ENCODE data around the gene IL13RA1. TPM values are rescaled to one million over a fixed set of nuclear protein-coding genes. Genes with fewer than 3 reads are reported as not detected.

Gene IL13RA1
- total and polyA plus RNA-seq, 7 donors = 16.9 to 56.1 (median 32.8) TPM

GRCh38 chrX:118824173-118824730, 96.8 kb downstream of the IL13RA1 start:
- DNase-seq = no peak
- peaks cover 0 to 46% (median 14%) of the 10 kb centered on the region in 3 donors for H3K27me3 ChIP-seq (ENCODE audit: insufficient read depth in 3 of 3, low read length in 2 of 3)

GRCh38 chrX:118825227-118825626, 97.8 kb downstream of the IL13RA1 start:
- Histone ChIP-seq H3K36me3 (ENCODE audit: insufficient read depth in 1 of 2, low read depth in 1 of 2) (no peaks in the 10 kb centered on the region), H3K4me3 (no peak overlapping the region), H3K4me1 (no peaks in the 10 kb centered on the region), H3K9me3 (no peaks in the 10 kb centered on the region), H3K27me3 (ENCODE audit: insufficient read depth in 3 of 3, low read length in 2 of 3) (peaks cover 0 to 46% (median 14%) of the 10 kb centered on the region in 3 donors), H3K27ac (no peak overlapping the region)
- DNase-seq = no peak
- no peak for ATAC-seq
- WGBS, 3 donors = 5 to 28% (median 11%) methylated on average over 16 of the region's 16 CpGs
- intact Hi-C loops (cut with DNase I) = no loop called here
- no peak for TF ChIP-seq CTCF (IDR thresholded peaks at IDR 0.05)

More at GRCh38 chrX:118824173-118824730, 96.8 kb downstream of the IL13RA1 start:
- Histone ChIP-seq H3K4me1 (no peaks in the 10 kb centered on the region), H3K9me3 (no peaks in the 10 kb centered on the region), H3K36me3 (ENCODE audit: insufficient read depth in 1 of 2, low read depth in 1 of 2) (no peaks in the 10 kb centered on the region), H3K27ac (no peak overlapping the region), H3K4me3 (peak overlapping the region; percentile 45)
- ATAC-seq = no peak
- TF ChIP-seq CTCF (IDR thresholded peaks at IDR 0.05) = no peak
- 3 to 34% (median 5%) methylated on average over 9 to 22 of the region's 22 CpGs for WGBS, 3 donors
- intact Hi-C loops (cut with DNase I) = no loop called here

- 3 to 24% (median 4%) methylated on average over 22 to 50 of the region's 50 CpGs for WGBS, 3 donors
- Histone ChIP-seq H3K27me3 (ENCODE audit: insufficient read depth in 3 of 3, low read length in 2 of 3) (no peaks in the 10 kb centered on the region), H3K4me3 (peak overlapping the region; percentile 72), H3K36me3 (ENCODE audit: insufficient read depth in 1 of 2, low read depth in 1 of 2) (no peaks in the 10 kb centered on the region), H3K4me1 (no peaks in the 10 kb centered on the region), H3K9me3 (no peaks in the 10 kb centered on the region), H3K27ac (peak overlapping the region; percentile 41)
- DNase-seq = peak; percentile 85 to 92
- intact Hi-C loops (cut with DNase I) = no loop called here
- peak; percentile 70 for TF ChIP-seq CTCF (IDR thresholded peaks at IDR 0.05)
- peak; percentile 94 to 98 (median 96) for ATAC-seq
Observed at GRCh38 chrX:118839334-118839958, 112.0 kb downstream of the IL13RA1 start.

Other genes starting within 250 kb of the IL13RA1 start
- 1 to 10 TPM; 1.6 to 4.4 (median 2.2) TPM for gene DOCK11, start 231.8 kb upstream of the IL13RA1 start, total RNA-seq
- gene DOCK11, start 231.8 kb upstream of the IL13RA1 start, polyA plus RNA-seq = 1 to 10 TPM; 1.6 to 2.0 (median 1.9) TPM
- gene ZCCHC12, start 96.2 kb downstream of the IL13RA1 start, total RNA-seq = not detected
- gene ZCCHC12, start 96.2 kb downstream of the IL13RA1 start, polyA plus RNA-seq = under 1 TPM in 2 of 3 donors, not detected in 1; 0.01 to 0.07 TPM
- gene LONRF3, start 247.0 kb downstream of the IL13RA1 start, total RNA-seq = 10 to 100 TPM in 3 of 4 donors, 1 to 10 TPM in 1; 9.4 to 55.8 (median 27.3) TPM
- gene LONRF3, start 247.0 kb downstream of the IL13RA1 start, polyA plus RNA-seq = 10 to 100 TPM in 2 of 3 donors, 1 to 10 TPM in 1; 8.4 to 20.2 (median 15.5) TPM

All from psoas muscle (tissue), 8 donors.